Measurements from ENCODE around the gene TACSTD2.

GRCh38 chr1:58573138-58573537, 3.9 kb downstream of the TACSTD2 start:
- TF ChIP-seq CTCF (IDR thresholded peaks at IDR 0.05), result no peak
- no peak for TF ChIP-seq POLR2A (IDR thresholded peaks at IDR 0.05)

Measured in ovary (tissue), 3 donors.